Activated CD4-positive, alpha-beta T cell treated with anti-CD3 and anti-CD28 coated beads, Interleukin-2, amount 50 U/mL, for 4 hours (primary cell): ENCODE results near the gene OARD1.
"Not testable (repeated sequence)": the region's sequence is repeated elsewhere in the genome, so short reads cannot be mapped to it uniquely, and the experiment has no call there.

ENCODE experiments used
- DNase-seq, 2 experiments: peaks; one replicate each; pipeline ENCODE4 v3.0.0-alpha.2; 2020

OARD1 gene

DNA sequence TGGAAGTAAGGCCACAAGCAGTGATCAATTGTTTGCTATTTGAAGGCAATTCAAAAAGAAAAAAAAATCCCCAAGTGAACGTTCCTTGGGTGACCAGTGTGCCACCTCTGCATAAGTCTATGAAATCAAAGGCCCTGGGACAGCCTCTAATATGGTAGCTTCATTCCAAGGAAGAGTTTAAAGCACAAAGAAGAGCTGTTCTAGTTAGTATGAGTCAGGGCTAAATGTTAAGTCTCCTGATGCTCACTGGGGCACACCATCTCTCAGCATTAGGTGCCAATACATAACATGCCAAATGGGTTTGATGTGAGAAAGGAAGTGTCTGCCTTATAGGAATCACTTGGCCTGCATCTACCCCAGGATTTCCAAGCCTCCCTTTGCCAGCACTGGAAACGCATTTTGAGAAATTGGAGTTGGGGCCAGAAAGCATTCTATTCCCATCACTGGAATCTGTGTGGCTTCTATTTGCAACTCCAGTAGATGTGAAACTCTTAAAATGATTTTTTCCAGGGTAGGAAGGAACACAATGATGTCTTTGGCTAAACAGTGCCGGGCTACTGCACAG, 46.1 kb downstream of the OARD1 start:
- no peak for DNase-seq

DNA sequence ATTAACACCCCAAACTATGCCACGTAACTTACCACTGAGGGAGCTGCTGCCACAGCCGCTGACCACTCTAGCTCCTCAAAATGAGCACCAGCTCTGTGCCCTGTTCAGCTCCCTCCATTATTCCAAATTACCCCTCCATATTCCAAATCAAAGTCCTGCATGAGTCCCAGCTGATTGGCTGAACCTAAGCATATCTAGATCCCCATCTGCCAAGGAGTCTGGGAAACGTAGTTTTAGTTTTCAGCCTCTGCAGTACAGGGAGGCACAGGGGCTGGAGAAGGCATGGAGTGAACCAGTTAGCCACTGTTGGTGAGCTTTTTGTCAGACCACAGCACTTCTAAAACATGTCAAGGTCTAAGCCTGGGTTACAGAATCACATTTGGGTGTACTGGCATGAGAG, 49.0 kb downstream of the OARD1 start:
- no peak for DNase-seq

DNA sequence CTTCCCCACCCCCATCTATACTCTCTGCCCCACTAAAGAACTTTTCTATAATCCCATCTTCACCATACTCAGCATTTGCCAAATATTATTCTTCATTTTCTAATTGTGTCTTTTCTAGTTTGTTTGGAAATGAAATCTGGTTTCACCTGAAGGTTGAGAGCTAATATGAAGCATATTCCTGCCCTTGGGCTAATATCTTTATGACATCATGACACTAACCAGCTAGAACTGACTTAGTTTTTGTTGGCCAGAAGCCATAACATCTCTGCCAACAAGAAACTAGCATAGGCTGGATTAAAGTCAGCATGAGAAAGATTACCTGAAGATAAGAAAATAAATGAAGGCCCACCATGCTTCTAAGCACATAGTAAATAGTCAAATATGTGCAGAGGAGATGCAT, 49.9 kb downstream of the OARD1 start:
- no peak for DNase-seq

DNA sequence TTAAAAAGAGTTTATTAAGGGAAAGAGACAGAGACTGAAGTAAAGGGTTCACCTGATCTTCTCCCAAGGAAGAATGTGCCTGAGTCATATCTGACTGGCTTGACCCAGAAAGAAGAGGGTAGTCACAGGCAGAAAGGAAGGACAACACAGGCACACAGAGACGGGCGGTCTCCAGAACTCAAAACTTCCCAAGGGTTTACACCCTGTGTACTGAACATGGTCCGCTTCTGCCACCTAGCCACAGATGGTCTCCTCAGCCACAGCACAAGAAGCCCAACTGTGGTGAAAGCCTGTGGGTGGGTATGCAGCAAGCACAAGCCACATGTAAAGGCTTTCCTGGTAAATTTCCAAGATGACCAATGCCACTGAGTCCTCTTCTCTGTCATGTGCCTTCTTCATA, 50.3 kb downstream of the OARD1 start:
- DNase-seq = no peak

DNA sequence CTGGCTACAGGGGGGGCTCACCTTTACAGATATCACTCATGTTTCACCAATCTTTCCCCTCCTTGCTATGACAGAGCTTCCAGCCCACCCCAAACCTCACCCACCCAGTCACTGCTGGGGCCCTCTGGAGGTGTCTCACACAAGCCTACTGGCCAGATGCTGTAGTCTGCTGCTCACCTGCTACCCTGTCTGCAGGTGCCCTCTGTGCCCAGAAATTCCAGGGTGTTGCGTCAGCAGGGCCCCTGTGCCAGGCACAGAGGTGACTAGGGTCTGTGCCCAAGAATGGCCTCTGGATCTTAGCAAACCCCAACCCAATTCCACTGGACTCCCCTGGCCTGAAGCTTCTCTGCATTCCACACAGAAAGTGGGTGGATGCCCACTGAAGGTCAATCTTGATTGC, 54.5 kb downstream of the OARD1 start:
- DNase-seq = no peak

DNA sequence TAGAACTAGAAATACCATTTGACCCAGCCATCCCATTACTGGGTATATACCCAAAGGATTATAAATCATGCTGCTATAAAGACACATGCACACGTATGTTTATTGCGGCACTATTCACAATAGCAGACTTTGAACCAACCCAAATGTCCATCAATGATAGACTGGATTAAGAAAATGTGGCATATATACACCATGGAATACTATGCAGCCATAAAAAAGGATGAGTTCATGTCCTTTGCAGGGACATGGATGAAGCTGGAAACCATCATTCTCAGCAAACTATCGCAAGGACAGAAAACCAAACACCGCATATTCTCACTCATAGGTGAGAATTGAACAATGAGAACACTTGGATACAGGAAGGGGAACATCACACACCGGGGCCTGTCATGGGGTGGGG, 56.3 kb downstream of the OARD1 start:
- DNase-seq = not testable (repeated sequence)

DNA sequence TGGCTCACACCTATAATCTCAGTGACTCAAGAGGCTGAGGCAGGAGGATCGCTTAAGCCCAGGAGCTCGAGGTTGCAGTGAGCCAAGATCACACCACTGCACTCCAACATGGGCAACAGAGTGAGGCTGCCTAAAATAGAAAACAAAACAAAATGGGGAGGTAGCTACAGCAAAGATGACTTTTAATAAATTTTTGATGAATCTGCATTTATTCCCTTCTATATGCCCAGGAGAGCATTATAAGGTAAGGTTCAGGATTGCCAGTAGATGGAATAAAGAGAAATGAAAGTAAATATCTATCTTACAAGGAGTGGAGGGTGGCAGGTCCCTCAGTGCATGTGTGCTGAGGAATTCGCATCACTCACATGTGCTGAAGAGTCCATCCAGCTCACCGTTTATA, 57.4 kb downstream of the OARD1 start:
- DNase-seq = no peak
